B cell (primary cell): ENCODE results near the gene DAPK3.

ENCODE experiments used
- EZH2 ChIP-seq: IDR thresholded peaks from 2 replicates; pipeline ENCODE4 v1.6.1; 2012; ENCODE audit warnings: borderline replicate concordance, low read depth, mild to moderate bottlenecking, moderate library complexity, low read length; ENCODE audit not compliant: insufficient read depth, poor library complexity, severe bottlenecking
- TF ChIP-seq, protein P1 (sequence below): fragments of 200-600 bp; IDR thresholded peaks from one replicate; pipeline ENCODE4 v1.8.0; 2022; ENCODE audit warnings: antibody characterized with exemption, mild to moderate bottlenecking

- TF ChIP-seq, protein P1, sequence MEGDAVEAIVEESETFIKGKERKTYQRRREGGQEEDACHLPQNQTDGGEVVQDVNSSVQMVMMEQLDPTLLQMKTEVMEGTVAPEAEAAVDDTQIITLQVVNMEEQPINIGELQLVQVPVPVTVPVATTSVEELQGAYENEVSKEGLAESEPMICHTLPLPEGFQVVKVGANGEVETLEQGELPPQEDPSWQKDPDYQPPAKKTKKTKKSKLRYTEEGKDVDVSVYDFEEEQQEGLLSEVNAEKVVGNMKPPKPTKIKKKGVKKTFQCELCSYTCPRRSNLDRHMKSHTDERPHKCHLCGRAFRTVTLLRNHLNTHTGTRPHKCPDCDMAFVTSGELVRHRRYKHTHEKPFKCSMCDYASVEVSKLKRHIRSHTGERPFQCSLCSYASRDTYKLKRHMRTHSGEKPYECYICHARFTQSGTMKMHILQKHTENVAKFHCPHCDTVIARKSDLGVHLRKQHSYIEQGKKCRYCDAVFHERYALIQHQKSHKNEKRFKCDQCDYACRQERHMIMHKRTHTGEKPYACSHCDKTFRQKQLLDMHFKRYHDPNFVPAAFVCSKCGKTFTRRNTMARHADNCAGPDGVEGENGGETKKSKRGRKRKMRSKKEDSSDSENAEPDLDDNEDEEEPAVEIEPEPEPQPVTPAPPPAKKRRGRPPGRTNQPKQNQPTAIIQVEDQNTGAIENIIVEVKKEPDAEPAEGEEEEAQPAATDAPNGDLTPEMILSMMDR, result no peak
- no peak for TF ChIP-seq EZH2
These were observed 19.7 kb downstream of the DAPK3 start for GRCh38 chr19:3950871-3951861.
